ENCODE results near the gene RICTOR.
A peak's percentile ranks its signal among the peaks of the same experiment; 100 is the strongest.

RICTOR gene

GRCh38 chr5:39092581-39093351 is 18.6 kb upstream of the RICTOR start:
- H3K36me3 ChIP-seq (ENCODE audit: insufficient read depth, low read length): no peaks in the 10 kb centered on the region
- H3K27me3 ChIP-seq (ENCODE audit: insufficient read depth, low read length): no peaks in the 10 kb centered on the region
- WGBS: 91% methylated on average over 4 of the region's 4 CpGs
- H3K9me3 ChIP-seq (ENCODE audit: insufficient read depth, low read depth, low read length): no peaks in the 10 kb centered on the region
- H3K27ac ChIP-seq (ENCODE audit: low read depth, low read length): no peak overlapping the region
- H3K9ac ChIP-seq (ENCODE audit: low read depth, low read length): no peak overlapping the region
- no peaks in the 10 kb centered on the region for H3K4me1 ChIP-seq (ENCODE audit: insufficient read depth, low read length)
- no peak overlapping the region for H3K4me3 ChIP-seq (ENCODE audit: low read length)

GRCh38 chr5:39091940-39092580 is 17.9 kb upstream of the RICTOR start:
- Histone ChIP-seq H3K4me3 (ENCODE audit: low read length) (no peak overlapping the region), H3K4me1 (ENCODE audit: insufficient read depth, low read length) (no peaks in the 10 kb centered on the region), H3K36me3 (ENCODE audit: insufficient read depth, low read length) (no peaks in the 10 kb centered on the region), H3K27me3 (ENCODE audit: insufficient read depth, low read length) (no peaks in the 10 kb centered on the region), H3K9ac (ENCODE audit: low read depth, low read length) (no peak overlapping the region), H3K9me3 (ENCODE audit: insufficient read depth, low read depth, low read length) (no peaks in the 10 kb centered on the region), H3K27ac (ENCODE audit: low read depth, low read length) (no peak overlapping the region)
- 98% methylated on average over 6 of the region's 7 CpGs for WGBS

GRCh38 chr5:39083968-39084367 is 9.8 kb upstream of the RICTOR start:
- no peaks in the 10 kb centered on the region for H3K27me3 ChIP-seq (ENCODE audit: insufficient read depth, low read length)
- WGBS: 100% methylated on average over 1 of the region's 1 CpG
- H3K4me1 ChIP-seq (ENCODE audit: insufficient read depth, low read length): no peaks in the 10 kb centered on the region
- no peaks in the 10 kb centered on the region for H3K9me3 ChIP-seq (ENCODE audit: insufficient read depth, low read depth, low read length)
- H3K27ac ChIP-seq (ENCODE audit: low read depth, low read length): no peak overlapping the region
- no peak overlapping the region for H3K9ac ChIP-seq (ENCODE audit: low read depth, low read length)
- H3K36me3 ChIP-seq (ENCODE audit: insufficient read depth, low read length): no peaks in the 10 kb centered on the region
- H3K4me3 ChIP-seq (ENCODE audit: low read length): no peak overlapping the region

GRCh38 chr5:39082995-39083394 is 8.8 kb upstream of the RICTOR start:
- no peaks in the 10 kb centered on the region for H3K9me3 ChIP-seq (ENCODE audit: insufficient read depth, low read depth, low read length)
- no peak overlapping the region for H3K4me3 ChIP-seq (ENCODE audit: low read length)
- H3K4me1 ChIP-seq (ENCODE audit: insufficient read depth, low read length): no peaks in the 10 kb centered on the region
- no peak overlapping the region for H3K9ac ChIP-seq (ENCODE audit: low read depth, low read length)
- no peaks in the 10 kb centered on the region for H3K27me3 ChIP-seq (ENCODE audit: insufficient read depth, low read length)
- WGBS: 97% methylated on average over 3 of the region's 3 CpGs
- no peak overlapping the region for H3K27ac ChIP-seq (ENCODE audit: low read depth, low read length)
- no peaks in the 10 kb centered on the region for H3K36me3 ChIP-seq (ENCODE audit: insufficient read depth, low read length)

- H3K4me1 ChIP-seq (ENCODE audit: insufficient read depth, low read length): peaks cover 5% of the 10 kb centered on the region
- H3K27ac ChIP-seq (ENCODE audit: low read depth, low read length): no peak overlapping the region
- H3K4me3 ChIP-seq (ENCODE audit: low read length): no peak overlapping the region
- WGBS: 38% methylated on average over 2 of the region's 3 CpGs
- H3K9me3 ChIP-seq (ENCODE audit: insufficient read depth, low read depth, low read length): no peaks in the 10 kb centered on the region
- H3K36me3 ChIP-seq (ENCODE audit: insufficient read depth, low read length): no peaks in the 10 kb centered on the region
- H3K9ac ChIP-seq (ENCODE audit: low read depth, low read length): no peak overlapping the region
- H3K27me3 ChIP-seq (ENCODE audit: insufficient read depth, low read length): no peaks in the 10 kb centered on the region
Measured at GRCh38 chr5:39080597-39081204, 6.5 kb upstream of the RICTOR start.

- no CpG with 5 or more reads among the region's 2 CpGs for WGBS
- peaks cover 10% of the 10 kb centered on the region for H3K4me1 ChIP-seq (ENCODE audit: insufficient read depth, low read length)
- H3K4me3 ChIP-seq (ENCODE audit: low read length): no peak overlapping the region
- no peaks in the 10 kb centered on the region for H3K27me3 ChIP-seq (ENCODE audit: insufficient read depth, low read length)
- no peak overlapping the region for H3K27ac ChIP-seq (ENCODE audit: low read depth, low read length)
- H3K36me3 ChIP-seq (ENCODE audit: insufficient read depth, low read length): no peaks in the 10 kb centered on the region
- H3K9ac ChIP-seq (ENCODE audit: low read depth, low read length): no peak overlapping the region
- H3K9me3 ChIP-seq (ENCODE audit: insufficient read depth, low read depth, low read length): no peaks in the 10 kb centered on the region
Measured at GRCh38 chr5:39080168-39080567, 6.0 kb upstream of the RICTOR start.

GRCh38 chr5:39079147-39079546 is 4.9 kb upstream of the RICTOR start:
- Histone ChIP-seq H3K9me3 (ENCODE audit: insufficient read depth, low read depth, low read length) (no peaks in the 10 kb centered on the region), H3K4me3 (ENCODE audit: low read length) (no peak overlapping the region)
- WGBS: 95% methylated on average over 2 of the region's 2 CpGs

GRCh38 chr5:39076757-39077728 is 2.8 kb upstream of the RICTOR start:
- Histone ChIP-seq H3K4me3 (ENCODE audit: low read length) (no peak overlapping the region), H3K27ac (ENCODE audit: low read depth, low read length) (no peak overlapping the region), H3K36me3 (ENCODE audit: insufficient read depth, low read length) (no peaks in the 10 kb centered on the region), H3K27me3 (ENCODE audit: insufficient read depth, low read length) (no peaks in the 10 kb centered on the region), H3K9me3 (ENCODE audit: insufficient read depth, low read depth, low read length) (no peaks in the 10 kb centered on the region), H3K4me1 (ENCODE audit: insufficient read depth, low read length) (peaks cover 18% of the 10 kb centered on the region), H3K9ac (ENCODE audit: low read depth, low read length) (no peak overlapping the region)
- WGBS: 86% methylated on average over 4 of the region's 6 CpGs

More at GRCh38 chr5:39079147-39079546, 4.9 kb upstream of the RICTOR start:
- H3K4me1 ChIP-seq (ENCODE audit: insufficient read depth, low read length): peaks cover 10% of the 10 kb centered on the region
- no peaks in the 10 kb centered on the region for H3K36me3 ChIP-seq (ENCODE audit: insufficient read depth, low read length)
- H3K27ac ChIP-seq (ENCODE audit: low read depth, low read length): no peak overlapping the region
- no peaks in the 10 kb centered on the region for H3K27me3 ChIP-seq (ENCODE audit: insufficient read depth, low read length)
- no peak overlapping the region for H3K9ac ChIP-seq (ENCODE audit: low read depth, low read length)

GRCh38 chr5:39076101-39076756 is 2.0 kb upstream of the RICTOR start:
- no peaks in the 10 kb centered on the region for H3K27me3 ChIP-seq (ENCODE audit: insufficient read depth, low read length)
- 91% methylated on average over 5 of the region's 6 CpGs for WGBS
- H3K9me3 ChIP-seq (ENCODE audit: insufficient read depth, low read depth, low read length): no peaks in the 10 kb centered on the region
- H3K36me3 ChIP-seq (ENCODE audit: insufficient read depth, low read length): no peaks in the 10 kb centered on the region
- H3K9ac ChIP-seq (ENCODE audit: low read depth, low read length): no peak overlapping the region
- peaks cover 18% of the 10 kb centered on the region for H3K4me1 ChIP-seq (ENCODE audit: insufficient read depth, low read length)
- H3K27ac ChIP-seq (ENCODE audit: low read depth, low read length): no peak overlapping the region
- no peak overlapping the region; the same call in 1 of the 2 replicates for H3K4me3 ChIP-seq (ENCODE audit: low read length)

GRCh38 chr5:39073767-39074016 is 507 bp downstream of the RICTOR start:
- H3K4me1 ChIP-seq (ENCODE audit: insufficient read depth, low read length): peaks cover 22% of the 10 kb centered on the region
- peak overlapping the region; percentile 92 for H3K4me3 ChIP-seq (ENCODE audit: low read length)
- WGBS: 1% methylated on average over 29 of the region's 29 CpGs
- H3K9ac ChIP-seq (ENCODE audit: low read depth, low read length): peak overlapping the region; percentile 91
- H3K27me3 ChIP-seq (ENCODE audit: insufficient read depth, low read length): no peaks in the 10 kb centered on the region
- no peaks in the 10 kb centered on the region for H3K36me3 ChIP-seq (ENCODE audit: insufficient read depth, low read length)
- peak overlapping the region; percentile 99; the same call in 1 of the 2 replicates for H3K27ac ChIP-seq (ENCODE audit: low read depth, low read length)
- no peaks in the 10 kb centered on the region for H3K9me3 ChIP-seq (ENCODE audit: insufficient read depth, low read depth, low read length)
